HCT116 (cell line): ENCODE data around the gene CDC42SE2.

ENCODE experiments used
- ATF3 ChIP-seq: IDR thresholded peaks from 2 replicates; pipeline ENCODE4 v1.6.1; 2012
- CTCF ChIP-seq, 3 experiments: fragments of 200-600 bp in 1 of 3; sonication (generic) in 1 of 3; IDR thresholded peaks in 2 of 3; conservative IDR thresholded peaks in 1 of 3; 2 replicates each; pipeline ENCODE4 v1.5.1; 2012 to 2017; ENCODE audit warnings: low read depth in 2 of 3, low read length in 2 of 3, antibody characterized with exemption in 1 of 3, borderline replicate concordance in 1 of 3, control low read depth in 1 of 3, mild to moderate bottlenecking in 1 of 3, mixed read lengths in 1 of 3, mixed run types in 1 of 3, moderate library complexity in 1 of 3; ENCODE audit not compliant: insufficient read depth in 1 of 3
- MAX ChIP-seq: IDR thresholded peaks from 2 replicates; pipeline ENCODE4 v1.6.1; 2012
- POLR2A ChIP-seq: IDR thresholded peaks from 2 replicates; pipeline ENCODE4 v1.7.0; 2011; ENCODE audit warnings: borderline replicate concordance; ENCODE audit not compliant: insufficient read depth, insufficient read length; ENCODE audit errors: extremely low read depth
- SIN3A ChIP-seq: IDR thresholded peaks from 2 replicates; pipeline ENCODE4 v1.6.1; 2012; ENCODE audit warnings: low read depth

GRCh38 chr5:131413605-131414559, 150.0 kb downstream of the CDC42SE2 start:
- no peak for TF ChIP-seq POLR2A
- TF ChIP-seq CTCF (IDR thresholded peaks at IDR 0.05 in 2 of 3, conservative IDR thresholded peaks at IDR 0.05 in 1 of 3; ENCODE audit: borderline replicate concordance in 1 of 3, insufficient read depth in 1 of 3, low read depth in 2 of 3, low read length in 2 of 3) = no peak
- no peak for TF ChIP-seq ATF3
- no peak for TF ChIP-seq MAX
- TF ChIP-seq SIN3A = no peak
